HFFc6 (cell line): ENCODE results near the gene UNKL. TPM values are rescaled to one million over a fixed set of nuclear protein-coding genes. Genes with fewer than 3 reads are reported as not detected.
A peak's percentile ranks its signal among the peaks of the same experiment; 100 is the strongest.

Experiments used
- DNase-seq: peaks from one replicate; pipeline ENCODE4 v3.0.0-alpha.2; 2018
- H3K27ac Mint-ChIP-seq: 2 replicates; pipeline ENCODE4 v1.8.0; 2020; ENCODE audit warnings: mild to moderate bottlenecking, mixed read lengths
- H3K27me3 Mint-ChIP-seq: 2 replicates; pipeline ENCODE4 v1.8.0; 2021; ENCODE audit warnings: mild to moderate bottlenecking, moderate library complexity, mixed read lengths; ENCODE audit not compliant: insufficient read depth
- H3K36me3 Mint-ChIP-seq: 2 replicates; pipeline ENCODE4 v1.8.0; 2021; ENCODE audit warnings: low read depth, mixed read lengths
- H3K4me1 Mint-ChIP-seq: 2 replicates; pipeline ENCODE4 v1.8.0; 2020; ENCODE audit warnings: low read depth, mixed read lengths
- H3K4me3 Mint-ChIP-seq: 2 replicates; pipeline ENCODE4 v1.8.0; 2020; ENCODE audit warnings: mild to moderate bottlenecking, moderate library complexity, mixed read lengths
- H3K9me3 Mint-ChIP-seq: 2 replicates; pipeline ENCODE4 v1.8.0; 2020; ENCODE audit warnings: mild to moderate bottlenecking, mixed read lengths
- long read RNA-seq: library from polyadenylated mRNA; unstranded; transcript quantifications from one replicate; pipeline ENCODE4 v2.0.0, GENCODE V29; 2019
- total RNA-seq, 6 experiments: library from RNA; stranded (reverse); fragmentation: NEBNext Ultra II Directional; extraction: Animal tissue kit (Norgen Biotek cat#: 25700); gene quantifications; 2 replicates in 1 of 6; 3 replicates in 5 of 6; pipeline ENCODE4 v1.2.3, GENCODE V29; 2021
- TF ChIP-seq, protein P1 (sequence below): fragments of 200-600 bp; sonication (generic); IDR thresholded peaks from 2 replicates; pipeline ENCODE4 v1.5.0; 2021; ENCODE audit warnings: antibody characterized with exemption, mild to moderate bottlenecking

Gene UNKL, protein sequence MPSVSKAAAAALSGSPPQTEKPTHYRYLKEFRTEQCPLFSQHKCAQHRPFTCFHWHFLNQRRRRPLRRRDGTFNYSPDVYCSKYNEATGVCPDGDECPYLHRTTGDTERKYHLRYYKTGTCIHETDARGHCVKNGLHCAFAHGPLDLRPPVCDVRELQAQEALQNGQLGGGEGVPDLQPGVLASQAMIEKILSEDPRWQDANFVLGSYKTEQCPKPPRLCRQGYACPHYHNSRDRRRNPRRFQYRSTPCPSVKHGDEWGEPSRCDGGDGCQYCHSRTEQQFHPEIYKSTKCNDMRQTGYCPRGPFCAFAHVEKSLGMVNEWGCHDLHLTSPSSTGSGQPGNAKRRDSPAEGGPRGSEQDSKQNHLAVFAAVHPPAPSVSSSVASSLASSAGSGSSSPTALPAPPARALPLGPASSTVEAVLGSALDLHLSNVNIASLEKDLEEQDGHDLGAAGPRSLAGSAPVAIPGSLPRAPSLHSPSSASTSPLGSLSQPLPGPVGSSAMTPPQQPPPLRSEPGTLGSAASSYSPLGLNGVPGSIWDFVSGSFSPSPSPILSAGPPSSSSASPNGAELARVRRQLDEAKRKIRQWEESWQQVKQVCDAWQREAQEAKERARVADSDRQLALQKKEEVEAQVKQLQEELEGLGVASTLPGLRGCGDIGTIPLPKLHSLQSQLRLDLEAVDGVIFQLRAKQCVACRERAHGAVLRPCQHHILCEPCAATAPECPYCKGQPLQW
- 10 to 100 TPM; 15.0 to 22.6 (median 16.5) TPM for total RNA-seq
- long read RNA-seq, partial matches to known transcripts, result 0 of 6 reads
- long read RNA-seq, other reads (novel, unspliced or antisense), result 4 of 6 reads

DNA sequence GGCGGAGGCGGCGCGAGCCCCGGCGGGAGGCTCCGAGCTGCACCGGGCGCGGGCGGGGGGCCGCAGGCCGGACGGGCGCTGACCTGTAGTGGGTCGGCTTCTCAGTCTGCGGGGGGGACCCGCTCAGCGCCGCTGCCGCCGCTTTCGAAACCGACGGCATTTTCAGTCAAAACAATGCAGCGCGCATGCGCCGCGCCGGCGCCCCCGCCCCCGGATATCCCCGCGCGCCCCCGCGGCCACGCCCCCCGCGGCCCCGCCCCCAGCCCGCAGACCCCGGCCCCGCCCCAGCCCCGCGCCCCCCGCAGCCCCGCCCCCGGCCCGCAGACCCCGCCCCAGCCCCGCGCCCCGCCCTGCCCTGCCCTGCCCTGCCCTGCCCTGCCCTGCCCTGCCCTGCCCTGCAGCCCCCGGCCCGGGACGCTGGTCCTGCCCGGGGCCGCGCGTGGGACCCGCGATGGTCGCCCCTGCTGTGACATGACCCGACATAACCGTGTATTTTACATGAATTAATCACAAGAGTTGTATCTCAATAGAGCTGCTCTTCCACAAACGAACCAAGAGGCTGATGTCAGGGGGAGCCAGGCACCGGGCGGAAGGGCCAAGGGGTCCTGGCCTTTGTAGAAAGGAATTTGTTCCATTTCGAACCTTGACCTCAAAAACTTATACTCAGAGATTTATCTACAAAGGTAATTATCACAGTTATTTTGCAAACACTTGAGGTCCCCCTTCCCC is at the start of gene UNKL:
Gene UNKL, minus strand, starts transcription at position 173 of the 729 bp plus-strand sequence. Its CDS starts 13 bp downstream, at position 160.
- no peaks in the 10 kb centered on the region for H3K36me3 Mint-ChIP-seq
- peak within 1 kb of the TSS; percentile 81 for H3K4me3 Mint-ChIP-seq
- H3K27ac Mint-ChIP-seq, result peak within 1 kb of the TSS; percentile 53
- no peaks in the 10 kb centered on the region; the same call in 1 of the 2 replicates for H3K27me3 Mint-ChIP-seq
- DNase-seq, result no peak
- TF ChIP-seq, protein P1, sequence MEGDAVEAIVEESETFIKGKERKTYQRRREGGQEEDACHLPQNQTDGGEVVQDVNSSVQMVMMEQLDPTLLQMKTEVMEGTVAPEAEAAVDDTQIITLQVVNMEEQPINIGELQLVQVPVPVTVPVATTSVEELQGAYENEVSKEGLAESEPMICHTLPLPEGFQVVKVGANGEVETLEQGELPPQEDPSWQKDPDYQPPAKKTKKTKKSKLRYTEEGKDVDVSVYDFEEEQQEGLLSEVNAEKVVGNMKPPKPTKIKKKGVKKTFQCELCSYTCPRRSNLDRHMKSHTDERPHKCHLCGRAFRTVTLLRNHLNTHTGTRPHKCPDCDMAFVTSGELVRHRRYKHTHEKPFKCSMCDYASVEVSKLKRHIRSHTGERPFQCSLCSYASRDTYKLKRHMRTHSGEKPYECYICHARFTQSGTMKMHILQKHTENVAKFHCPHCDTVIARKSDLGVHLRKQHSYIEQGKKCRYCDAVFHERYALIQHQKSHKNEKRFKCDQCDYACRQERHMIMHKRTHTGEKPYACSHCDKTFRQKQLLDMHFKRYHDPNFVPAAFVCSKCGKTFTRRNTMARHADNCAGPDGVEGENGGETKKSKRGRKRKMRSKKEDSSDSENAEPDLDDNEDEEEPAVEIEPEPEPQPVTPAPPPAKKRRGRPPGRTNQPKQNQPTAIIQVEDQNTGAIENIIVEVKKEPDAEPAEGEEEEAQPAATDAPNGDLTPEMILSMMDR, result no peak
- H3K9me3 Mint-ChIP-seq, result no peaks in the 10 kb centered on the region
- H3K4me1 Mint-ChIP-seq, result peaks cover 7% of the 10 kb centered on the region; the same call in 1 of the 2 replicates

DNA sequence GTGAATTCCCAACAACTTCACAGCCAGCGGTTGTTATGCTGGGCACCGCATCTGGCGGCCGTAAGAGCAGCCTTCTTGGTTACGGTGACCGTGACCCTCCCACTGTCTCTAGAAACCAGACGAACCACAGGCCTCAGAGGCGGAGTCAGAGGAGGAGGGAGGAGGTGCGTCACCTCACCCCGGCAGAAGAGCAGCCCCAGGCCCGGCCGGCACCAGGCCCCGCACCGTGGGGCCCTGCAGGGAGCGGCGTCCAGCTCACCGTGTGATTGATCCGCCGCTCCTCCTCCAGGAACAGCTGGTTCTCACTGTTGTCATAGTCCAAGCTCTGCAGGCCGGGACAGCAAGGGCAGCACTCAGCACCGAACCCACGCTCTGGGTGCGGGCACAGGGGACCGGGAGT is 46.6 kb upstream of the UNKL start:
- DNase-seq, result no peak
- no peak overlapping the region for H3K4me3 Mint-ChIP-seq
- H3K4me1 Mint-ChIP-seq, result no peaks in the 10 kb centered on the region
- H3K27ac Mint-ChIP-seq, result no peak overlapping the region
- no peaks in the 10 kb centered on the region for H3K9me3 Mint-ChIP-seq
- TF ChIP-seq, protein P1, result no peak
- H3K27me3 Mint-ChIP-seq, result no peaks in the 10 kb centered on the region; the same call in 1 of the 2 replicates
- H3K36me3 Mint-ChIP-seq, result no peaks in the 10 kb centered on the region

DNA sequence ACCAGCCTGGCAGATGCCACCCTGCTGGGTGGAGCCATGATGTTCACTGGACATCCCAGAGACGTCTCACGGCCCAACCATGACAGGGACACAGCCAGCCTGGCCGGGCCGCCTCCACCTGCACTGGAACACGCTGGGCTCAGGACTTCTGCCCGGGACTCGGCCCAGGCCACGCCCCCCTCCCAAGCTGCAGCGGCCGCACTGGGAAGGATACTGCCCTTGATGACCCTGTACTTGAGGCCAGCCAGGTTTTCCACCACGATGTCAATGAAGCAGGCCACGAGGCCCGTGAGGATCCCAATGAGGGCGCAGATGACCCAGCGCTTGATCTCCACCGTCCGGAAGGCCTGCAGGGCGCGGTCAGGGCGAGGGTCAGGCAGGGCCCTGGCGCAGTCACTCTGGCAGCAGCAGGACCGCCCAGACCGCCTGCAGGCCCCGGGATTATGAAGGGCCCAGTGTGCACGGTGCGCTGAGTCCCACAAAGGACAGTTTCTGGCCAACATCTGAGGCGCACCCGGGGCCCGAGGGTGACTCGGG is 46.2 kb upstream of the UNKL start:
- Mint-ChIP-seq H3K4me1 (no peaks in the 10 kb centered on the region), H3K27me3 (no peaks in the 10 kb centered on the region; the same call in 1 of the 2 replicates), H3K27ac (no peak overlapping the region), H3K9me3 (no peaks in the 10 kb centered on the region), H3K4me3 (no peak overlapping the region), H3K36me3 (no peaks in the 10 kb centered on the region)
- TF ChIP-seq, protein P1, result no peak
- no peak for DNase-seq

DNA sequence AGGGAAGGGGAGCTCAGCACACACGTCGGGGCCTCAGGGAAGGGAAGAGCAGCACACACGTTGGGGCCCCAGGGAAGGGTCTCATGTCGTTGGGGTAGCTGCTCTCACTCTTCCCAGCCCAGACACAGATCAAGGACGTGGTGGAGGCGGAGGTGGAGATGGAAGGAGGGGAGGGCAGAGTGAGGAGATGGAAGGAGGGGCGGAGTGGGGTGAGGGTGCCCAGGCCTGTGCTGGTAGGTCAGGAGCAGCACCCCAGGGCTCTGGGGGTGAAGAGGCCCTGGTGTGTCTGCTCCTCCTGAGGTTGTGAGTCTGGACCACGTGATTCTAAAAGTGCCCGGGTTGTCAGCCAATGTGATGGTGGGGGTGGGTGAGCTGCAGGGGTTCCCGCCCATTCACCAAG is 45.5 kb upstream of the UNKL start:
- H3K27ac Mint-ChIP-seq, result no peak overlapping the region
- TF ChIP-seq, protein P1, result no peak

DNA sequence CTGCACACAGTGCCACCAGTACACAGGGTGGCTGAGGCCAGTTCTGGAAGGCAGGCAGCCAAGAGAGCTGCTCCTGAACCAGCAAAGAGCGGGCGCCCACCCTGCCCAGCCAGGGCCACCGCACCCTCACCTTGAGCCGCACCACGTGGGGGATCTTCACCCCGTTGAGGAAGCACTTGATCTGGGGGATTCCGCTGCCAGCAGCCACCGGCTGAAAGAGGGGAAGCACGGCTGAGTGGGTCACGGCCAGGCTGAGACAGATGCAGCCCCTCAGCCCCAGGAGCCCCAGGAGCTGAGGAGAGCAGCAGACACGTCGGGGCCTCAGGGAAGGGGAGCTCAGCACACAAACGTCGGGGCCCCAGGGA is 44.5 kb upstream of the UNKL start:
- Mint-ChIP-seq H3K27me3 (no peaks in the 10 kb centered on the region; the same call in 1 of the 2 replicates), H3K36me3 (no peaks in the 10 kb centered on the region), H3K4me1 (no peaks in the 10 kb centered on the region), H3K9me3 (no peaks in the 10 kb centered on the region), H3K4me3 (no peak overlapping the region), H3K27ac (no peak overlapping the region)
- TF ChIP-seq, protein P1, result no peak
- no peak for DNase-seq

More for the DNA sequence above, 45.5 kb upstream of the UNKL start:
- Mint-ChIP-seq H3K36me3 (no peaks in the 10 kb centered on the region), H3K9me3 (no peaks in the 10 kb centered on the region), H3K4me3 (no peak overlapping the region), H3K4me1 (no peaks in the 10 kb centered on the region), H3K27me3 (no peaks in the 10 kb centered on the region; the same call in 1 of the 2 replicates)
- DNase-seq, result no peak
